SW 1271 (cell line): ENCODE data around the gene GNAI3.
"Not testable (repeated sequence)": the region's sequence is repeated elsewhere in the genome, so short reads cannot be mapped to it uniquely, and the experiment has no call there.

Experiments
- DNase-seq, 2 experiments: peaks; one replicate each; lab custom pipeline; 2025; lab: John Stamatoyannopoulos, UW

The GNAI3 gene

DNA sequence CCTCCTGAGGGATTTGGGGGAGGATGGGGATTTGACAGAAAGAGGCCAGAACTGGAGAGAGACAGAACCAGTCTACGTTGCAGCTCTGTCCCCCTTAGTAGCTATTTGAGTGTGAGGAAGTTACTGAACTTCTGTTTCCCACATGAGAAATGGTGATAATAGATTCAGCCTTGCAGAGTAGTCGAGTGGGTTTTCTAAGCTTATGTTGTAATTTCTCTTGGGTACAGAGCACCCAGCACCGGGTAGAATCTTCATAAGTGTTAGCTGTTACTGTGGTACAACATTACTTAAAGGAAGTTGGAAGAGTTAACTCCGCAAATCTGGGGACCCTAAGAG lies 112.2 kb downstream of the GNAI3 start:
- DNase-seq, result not testable (repeated sequence)

DNA sequence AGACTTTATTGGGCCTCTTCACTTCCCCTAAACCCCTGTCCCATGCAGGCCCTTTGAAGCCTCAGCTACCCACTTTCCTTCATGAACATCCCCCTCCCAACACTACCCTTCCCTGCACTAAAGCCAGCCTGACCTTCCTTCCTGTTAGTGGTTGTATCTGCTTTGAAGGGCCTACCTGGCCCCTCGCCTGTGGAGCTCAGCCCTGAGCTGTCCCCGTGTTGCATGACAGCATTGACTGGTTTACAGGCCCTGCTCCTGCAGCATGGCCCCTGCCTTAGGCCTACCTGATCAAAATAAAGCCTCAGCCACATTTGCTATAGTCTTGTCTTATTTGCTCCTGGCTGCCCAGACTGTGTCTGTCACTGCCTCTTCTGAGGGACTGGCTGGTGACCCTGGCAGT lies 113.0 kb downstream of the GNAI3 start:
- no peak for DNase-seq

GRCh38 chr1:109664671-109665070 lies 116.3 kb downstream of the GNAI3 start:
- no peak for DNase-seq

DNA sequence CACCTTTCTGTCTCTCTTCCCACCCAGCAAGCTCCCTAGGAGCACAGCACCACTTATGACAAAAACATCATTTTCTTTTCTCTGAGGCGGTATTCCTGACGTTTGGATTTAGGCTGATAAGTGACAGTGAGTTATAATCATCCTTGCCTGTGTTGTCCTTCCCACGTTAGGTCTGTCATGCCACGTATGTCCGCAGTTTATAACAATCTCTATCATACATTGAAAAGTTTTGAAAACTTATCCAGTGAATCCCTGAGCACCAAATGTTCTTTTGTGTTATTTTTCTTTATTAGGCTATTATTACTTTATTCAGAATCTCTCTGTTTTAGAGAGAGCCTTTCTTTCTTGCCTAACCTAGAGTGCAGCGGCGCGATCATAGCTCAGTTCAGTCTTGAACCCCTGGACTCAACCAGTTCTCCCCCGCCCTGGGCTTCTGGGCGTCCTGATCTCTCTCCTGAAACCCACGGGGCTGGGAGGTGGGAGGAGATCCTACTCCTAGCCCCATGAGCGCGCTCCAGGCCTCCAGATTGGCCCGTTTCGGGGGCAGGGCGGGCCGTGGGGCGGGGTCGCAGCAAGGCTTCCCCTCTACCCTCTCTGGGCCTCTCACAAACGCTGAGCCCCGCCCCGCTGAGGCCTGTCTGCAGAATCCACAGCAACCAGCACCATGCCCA lies 119.2 kb downstream of the GNAI3 start, which contains the start of gene GSTM2:
GSTM2 (plus strand) TSS at position 606 of the 671 bp plus-strand sequence; CDS start at position 665, 59 bp downstream.
- DNase-seq, result no peak
